ENCODE data around the gene IRF6. TPM values are rescaled to one million over a fixed set of nuclear protein-coding genes. Genes with fewer than 3 reads are reported as not detected.

Gene IRF6
- total RNA-seq (2022; extraction: Qiagen RNA extraction): 0.14 to 0.22 TPM (median 0.18 TPM) in 5 replicates

DNA sequence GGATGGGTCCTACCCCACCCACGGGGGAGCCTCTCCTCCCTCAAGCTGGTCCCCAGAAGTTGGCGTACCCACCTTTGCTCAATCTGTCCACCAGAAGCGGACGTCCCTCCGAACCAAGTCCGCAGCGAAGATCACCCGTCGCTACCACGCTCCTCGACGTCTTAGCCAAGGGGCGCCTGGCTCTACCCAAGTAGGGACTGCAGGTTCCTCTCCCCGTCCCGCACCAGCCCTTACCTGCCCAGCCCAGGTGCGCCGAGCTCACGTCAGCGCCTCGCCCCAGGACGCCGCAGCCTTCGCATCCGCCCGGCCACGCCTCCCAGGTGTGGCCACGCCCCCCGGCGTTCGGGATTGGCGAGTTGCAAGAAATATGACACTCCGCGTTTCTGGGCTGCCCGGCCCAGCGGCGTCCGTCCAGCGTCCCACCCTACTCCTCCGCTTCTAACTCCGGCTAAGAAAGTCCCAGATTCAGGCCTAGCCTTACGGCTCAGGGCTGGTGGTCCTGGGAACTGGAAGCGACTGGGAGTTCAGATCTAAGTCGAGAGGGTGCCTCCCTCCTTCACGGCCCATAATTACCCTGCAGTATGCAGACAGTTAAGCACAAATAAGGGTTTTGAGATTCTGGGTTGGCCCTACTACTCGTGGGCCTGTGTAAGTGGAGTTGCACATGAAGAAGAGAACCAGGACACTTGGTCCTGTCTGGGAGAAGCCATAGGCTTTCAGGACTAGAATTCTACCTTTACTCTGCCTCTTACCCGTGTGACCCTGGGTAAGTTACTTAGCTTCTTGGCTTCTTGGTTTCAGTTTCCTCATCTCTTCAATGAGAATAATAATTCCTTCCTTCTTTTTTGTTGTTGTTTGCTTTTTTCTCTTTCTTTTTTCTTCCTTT is at the start of gene IRF6:
IRF6 (minus strand) TSS at position 268 of the 886 bp plus-strand sequence. CDS start 4,729 bp downstream, outside the sequence.

DNA sequence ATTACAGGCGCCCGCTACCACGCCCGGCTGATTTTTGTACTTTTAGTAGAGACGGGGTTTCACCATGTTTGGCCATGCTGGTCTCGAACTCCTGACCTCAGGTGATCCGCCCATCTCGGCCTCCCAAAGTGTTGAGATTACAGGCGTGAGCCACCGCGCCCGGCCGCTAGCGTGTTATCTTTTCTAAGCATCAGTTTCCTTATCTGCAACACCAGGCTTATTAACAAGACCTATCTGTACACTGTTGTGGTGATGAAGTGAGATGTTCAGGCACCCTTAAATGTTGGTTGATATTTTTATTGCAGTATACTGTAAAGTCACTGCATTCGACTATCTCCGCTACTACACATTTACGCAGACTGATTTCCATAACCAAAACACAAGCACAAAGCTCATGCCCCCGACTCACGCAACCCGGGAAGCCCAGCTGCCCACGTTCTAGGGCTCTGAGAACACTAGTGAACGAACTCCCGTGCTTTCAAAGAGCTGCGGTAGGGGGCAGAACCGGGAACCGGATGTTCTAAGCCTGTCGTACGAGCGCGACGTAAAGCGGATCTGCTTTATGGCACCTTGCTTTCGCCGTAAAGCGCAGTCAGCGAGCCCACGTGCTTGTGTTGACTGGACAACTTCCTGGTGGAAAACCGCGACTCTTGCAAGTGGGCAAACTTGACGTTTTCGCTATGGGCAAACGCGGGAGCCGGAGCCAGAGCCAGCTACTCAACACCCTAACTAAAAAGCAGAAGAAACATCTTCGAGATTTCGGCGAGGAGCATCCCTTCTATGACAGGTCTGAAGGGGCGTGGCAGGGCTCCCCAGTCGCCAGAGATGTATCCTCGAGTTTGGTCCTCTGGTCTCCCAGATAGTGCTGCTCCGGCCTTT is 21.7 kb upstream of the IRF6 start, which contains the start of gene UTP25:
UTP25 (plus strand) TSS at position 589 of the 879 bp plus-strand sequence; CDS start at position 681, 92 bp downstream.

GRCh38 chr1:209784265-209785169 is 21.4 kb downstream of the IRF6 start, which contains the start of gene C1orf74:
Gene C1orf74 (minus strand): TSS chr1:209784559. CDS start chr1:209783634, 925 bp downstream.

DNA sequence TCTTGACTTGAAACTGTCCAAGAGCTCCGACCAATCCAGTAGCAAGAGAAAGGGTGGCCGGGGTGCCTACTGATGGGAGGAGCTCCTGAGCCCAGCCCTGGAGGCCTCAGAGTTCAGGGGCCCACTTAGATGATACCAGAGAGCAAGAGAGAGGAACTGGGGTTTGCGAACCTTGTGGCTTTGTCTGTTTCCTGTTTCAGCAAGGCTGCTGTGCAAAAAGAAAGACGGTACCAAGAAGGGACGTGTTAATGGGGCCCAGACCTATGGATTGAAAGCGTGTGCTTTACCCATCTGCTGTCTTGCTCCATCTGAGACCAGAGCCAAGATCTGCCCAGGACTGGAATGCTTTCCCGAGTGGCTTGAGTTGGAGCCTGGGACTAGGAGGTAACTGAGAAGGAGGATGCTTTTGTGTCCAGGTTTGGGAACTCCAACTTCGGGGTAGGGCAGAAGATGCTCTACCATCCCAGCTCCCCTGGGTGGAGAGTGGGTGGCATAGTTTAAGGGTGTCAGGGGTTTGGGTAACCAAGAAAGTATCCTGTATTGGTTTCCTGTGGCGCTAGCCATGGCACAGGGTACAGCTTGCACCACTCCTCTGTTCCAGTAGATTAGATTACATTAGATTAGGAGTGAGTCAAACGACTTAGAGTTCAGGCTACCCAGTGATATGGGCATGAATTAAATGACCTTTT is 49.9 kb downstream of the IRF6 start, which contains the start of gene TRAF3IP3:
TRAF3IP3 (plus strand) TSS at position 128 of the 689 bp plus-strand sequence. CDS start 3,987 bp downstream, outside the sequence.

Other genes with a start within 250 kb of the IRF6 start
- gene CAMK1G, start 222.4 kb downstream of the IRF6 start, total RNA-seq (2022; extraction: Qiagen RNA extraction): 0.17 to 0.36 TPM (median 0.27 TPM) in 5 replicates
- 16.9 to 24.8 TPM (median 20.5 TPM) in 5 replicates for gene LAMB3, start 153.7 kb downstream of the IRF6 start, total RNA-seq (2022; extraction: Qiagen RNA extraction)
- 3.1 to 5.5 TPM (median 4.0 TPM) in 5 replicates for gene G0S2, start 130.7 kb downstream of the IRF6 start, total RNA-seq (2022; extraction: Qiagen RNA extraction)
- 0.39 to 0.63 TPM (median 0.43 TPM) in 5 replicates for gene HSD11B1, start 101.3 kb downstream of the IRF6 start, total RNA-seq (2022; extraction: Qiagen RNA extraction)
- not detected in 5 replicates for gene TRAF3IP3, start 50.1 kb downstream of the IRF6 start, total RNA-seq (2022; extraction: Qiagen RNA extraction)
- 1.4 to 1.8 TPM (median 1.4 TPM) in 5 replicates for gene C1orf74, start 21.6 kb downstream of the IRF6 start, total RNA-seq (2022; extraction: Qiagen RNA extraction)
- gene UTP25, start 21.8 kb upstream of the IRF6 start, total RNA-seq (2022; extraction: Qiagen RNA extraction): 10.1 to 11.5 TPM (median 11.0 TPM) in 5 replicates
- 0.05 to 0.10 TPM (median 0.08 TPM) in 4 of 5 replicates, not detected in the other for gene SYT14, start 132.1 kb upstream of the IRF6 start, total RNA-seq (2022; extraction: Qiagen RNA extraction)

Data from A549 treated with Mapracorat at 1 μM for 4 hours (cell line).